ENCODE data around the gene PALLD.

Gene PALLD

DNA sequence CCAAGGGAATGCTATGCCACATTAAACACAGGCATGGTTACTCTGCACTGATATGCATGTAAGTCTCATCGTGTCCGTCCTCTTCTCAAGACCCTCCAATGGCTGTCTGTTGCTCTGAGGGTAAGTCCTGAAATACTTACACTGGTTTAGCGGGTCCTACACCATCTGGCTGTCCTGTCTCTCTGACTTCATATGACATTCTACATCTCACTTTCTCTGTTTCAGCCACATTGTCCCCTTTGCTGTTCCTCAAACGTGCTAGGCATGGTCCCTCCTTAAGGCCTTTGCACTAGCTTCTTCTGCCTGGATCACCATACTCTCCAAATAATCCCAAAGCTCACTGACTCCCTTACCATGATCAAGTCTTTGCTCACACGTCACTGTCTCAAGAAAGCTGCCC lies 131.4 kb downstream of the PALLD start:
- DNase-seq, result no peak

DNA sequence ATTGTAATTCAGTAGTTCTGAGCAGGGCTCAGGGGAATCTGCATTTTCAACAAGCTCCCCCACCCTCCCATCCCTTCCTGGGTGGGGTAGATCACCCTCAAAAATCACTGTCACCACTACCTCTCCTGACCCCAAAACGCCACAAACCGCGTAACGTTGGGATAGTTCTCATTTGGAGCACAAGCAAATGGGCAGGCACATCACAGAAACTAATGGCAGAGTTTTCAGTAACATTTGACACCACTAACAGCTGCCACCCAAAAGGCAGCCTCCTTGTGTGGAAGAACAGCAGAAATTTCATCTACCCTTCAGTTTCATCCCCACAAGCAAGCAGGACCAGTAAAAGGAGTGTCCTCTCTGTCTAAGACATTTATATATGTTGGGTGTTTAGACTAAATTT lies 132.7 kb downstream of the PALLD start:
- no peak for DNase-seq

GRCh38 chr4:168630445-168631187 lies 133.8 kb downstream of the PALLD start:
- DNase-seq, result no peak

GRCh38 chr4:168631241-168632162 lies 134.7 kb downstream of the PALLD start:
- DNase-seq, result peak; percentile 82

- DNase-seq, result peak; percentile 44
Measured at GRCh38 chr4:168632301-168632725, 135.5 kb downstream of the PALLD start.

DNA sequence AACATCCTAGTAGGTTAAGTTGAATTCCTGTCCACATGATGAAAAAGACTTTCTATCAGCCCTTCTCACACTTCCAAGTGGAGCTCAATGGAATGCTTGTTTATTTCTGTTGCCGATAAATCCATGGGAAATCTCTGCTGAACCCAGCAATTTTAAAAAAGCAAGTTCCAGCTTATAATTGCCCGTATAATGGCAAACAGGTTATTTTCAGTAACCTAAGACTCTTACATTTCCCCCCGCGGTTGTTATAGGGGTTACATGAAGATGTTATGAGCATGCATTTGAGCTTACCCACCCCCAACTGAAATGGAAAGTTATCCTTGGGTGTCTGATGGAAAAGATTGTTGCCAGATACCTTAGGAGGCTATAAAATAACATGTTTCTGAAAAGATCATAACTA lies 136.2 kb downstream of the PALLD start:
- DNase-seq, result no peak

GRCh38 chr4:168633496-168633895 lies 136.6 kb downstream of the PALLD start:
- no peak for DNase-seq

DNA sequence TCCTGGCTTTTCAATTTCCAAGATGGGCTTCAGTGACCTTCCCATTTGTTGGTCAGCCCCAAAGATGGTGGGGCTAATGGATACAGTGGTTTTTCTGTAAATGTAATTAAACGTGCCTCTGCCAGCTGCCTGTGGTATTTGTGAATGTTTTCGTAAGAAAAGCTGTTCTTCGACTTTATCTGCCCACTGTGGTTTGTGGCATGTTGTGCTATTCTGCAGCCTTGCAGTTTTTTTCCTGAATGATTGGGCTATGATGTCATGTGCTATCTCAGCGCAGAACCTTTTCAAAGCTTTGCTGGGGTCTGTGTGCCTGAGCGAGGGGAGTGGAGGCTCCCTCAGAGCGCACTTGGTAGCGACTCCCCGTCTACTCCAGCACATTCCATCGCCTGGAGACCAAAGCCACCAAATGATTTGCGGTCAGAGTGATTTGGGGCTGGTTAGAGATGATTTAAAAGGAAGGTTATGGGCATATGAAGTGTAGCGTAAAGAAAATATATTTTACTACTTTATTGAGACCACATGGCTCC lies 137.5 kb downstream of the PALLD start:
- DNase-seq, result peak; percentile 84

- no peak for DNase-seq
Measured at GRCh38 chr4:168636040-168636439, 139.2 kb downstream of the PALLD start.

DNA sequence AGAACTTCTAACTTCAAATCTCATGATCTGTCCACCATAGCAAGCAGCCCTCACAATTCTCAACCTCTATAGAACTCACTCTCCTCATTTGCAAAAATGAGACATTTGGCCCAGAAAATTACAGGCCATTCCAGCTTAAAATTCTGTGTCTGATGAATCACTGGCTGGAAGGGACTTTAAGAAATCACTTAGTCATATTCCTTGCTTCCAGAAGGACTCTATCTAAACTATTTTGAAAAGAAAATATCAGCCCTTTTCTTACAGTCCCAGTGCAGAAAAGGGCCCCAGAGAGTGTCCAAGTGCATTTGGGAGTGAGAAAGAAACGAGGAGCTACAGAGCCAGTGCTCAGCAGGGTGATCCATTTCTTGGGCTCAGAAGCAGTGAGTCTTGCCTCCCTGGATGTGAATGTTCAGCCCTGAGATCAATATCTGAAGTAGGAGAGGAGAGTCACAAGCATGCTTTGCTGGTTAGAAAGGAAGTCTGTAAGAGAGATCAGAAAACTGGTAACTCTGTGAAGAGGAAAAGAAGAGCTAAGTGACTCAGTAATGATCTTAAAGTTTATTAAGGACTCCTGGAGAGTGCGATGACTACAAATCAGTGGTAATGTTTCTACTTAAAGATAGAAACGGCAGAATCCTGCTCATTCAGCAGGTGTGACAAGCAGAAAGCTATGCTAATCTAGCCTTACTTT lies 139.8 kb downstream of the PALLD start:
- no peak for DNase-seq

DNA sequence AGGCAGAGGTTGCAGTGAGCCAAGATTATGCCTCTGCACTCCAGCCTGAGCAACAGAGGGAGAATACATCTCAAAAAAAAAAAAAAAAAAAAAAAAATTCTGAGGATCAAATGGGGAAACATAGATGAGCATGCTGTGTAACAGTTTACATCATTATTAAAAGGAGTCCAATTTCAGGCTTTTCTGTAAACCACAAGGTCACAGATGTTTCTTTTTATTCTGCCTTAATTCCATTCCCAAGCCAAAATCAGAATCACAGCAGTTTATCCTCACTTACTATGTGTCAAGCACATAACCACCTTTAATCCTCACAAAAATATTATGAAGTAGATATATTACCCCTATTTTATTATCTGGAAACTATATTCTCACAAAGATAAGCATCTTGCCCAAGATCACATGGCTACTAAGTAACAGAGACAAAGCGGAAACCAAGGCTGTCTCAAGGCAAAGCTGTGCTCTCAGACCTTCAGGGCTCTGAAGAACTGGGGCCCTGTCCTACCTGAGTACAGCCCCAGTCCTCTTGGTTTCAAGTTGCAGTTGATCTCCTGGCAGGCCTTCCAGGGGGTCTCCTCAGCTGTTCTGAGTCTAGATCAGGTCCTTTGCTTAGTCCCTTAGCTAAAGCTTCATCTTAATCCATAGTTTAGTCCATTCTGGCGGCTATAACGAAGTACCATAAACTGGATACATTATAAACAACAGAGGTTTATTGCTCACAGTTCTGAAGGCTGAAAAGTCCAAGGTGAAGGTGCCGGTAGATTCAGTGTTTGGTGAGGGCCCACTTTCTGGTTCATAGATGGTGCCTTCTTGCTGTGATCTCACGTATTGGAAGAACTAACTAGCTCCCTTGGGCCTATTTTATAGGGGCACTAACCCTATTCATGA lies 141.3 kb downstream of the PALLD start:
- DNase-seq, result no peak

DNA sequence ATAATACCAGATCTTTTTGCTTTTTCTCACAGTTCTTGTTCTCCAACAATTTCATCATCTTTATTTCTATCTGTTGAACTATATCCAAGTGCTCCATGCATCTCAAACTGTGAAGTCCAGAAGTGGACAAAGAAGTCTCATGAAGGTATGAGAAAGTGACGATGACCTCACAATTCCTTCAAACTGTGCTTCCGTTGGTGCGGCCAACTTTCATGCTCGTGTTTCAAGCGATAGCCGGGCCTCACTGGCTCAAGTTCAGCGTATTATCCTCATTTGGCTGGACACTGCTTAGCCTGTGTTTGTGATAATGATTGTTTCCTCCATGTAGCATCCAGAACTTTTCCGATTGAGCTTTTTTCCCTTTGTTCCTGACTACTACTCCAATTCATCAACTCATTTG lies 143.1 kb downstream of the PALLD start:
- DNase-seq, result no peak

DNA sequence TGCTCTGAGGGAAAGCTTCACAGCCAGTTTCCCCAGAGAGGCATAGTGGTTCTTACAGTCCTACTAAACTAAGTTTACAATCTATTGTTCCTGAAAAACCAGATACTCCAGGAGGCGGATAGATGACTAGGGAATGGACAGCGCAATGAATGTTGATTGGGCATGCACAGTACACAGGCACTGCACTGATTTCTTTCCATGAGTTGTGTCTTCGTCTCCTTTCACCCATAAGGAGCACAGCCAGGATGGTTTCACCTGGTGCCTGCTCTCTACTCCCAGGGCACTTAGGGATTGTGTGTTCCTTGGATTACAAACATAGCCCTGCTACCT lies 144.9 kb downstream of the PALLD start:
- no peak for DNase-seq

- no peak for DNase-seq
Measured at GRCh38 chr4:168642591-168642990, 145.7 kb downstream of the PALLD start.

DNA sequence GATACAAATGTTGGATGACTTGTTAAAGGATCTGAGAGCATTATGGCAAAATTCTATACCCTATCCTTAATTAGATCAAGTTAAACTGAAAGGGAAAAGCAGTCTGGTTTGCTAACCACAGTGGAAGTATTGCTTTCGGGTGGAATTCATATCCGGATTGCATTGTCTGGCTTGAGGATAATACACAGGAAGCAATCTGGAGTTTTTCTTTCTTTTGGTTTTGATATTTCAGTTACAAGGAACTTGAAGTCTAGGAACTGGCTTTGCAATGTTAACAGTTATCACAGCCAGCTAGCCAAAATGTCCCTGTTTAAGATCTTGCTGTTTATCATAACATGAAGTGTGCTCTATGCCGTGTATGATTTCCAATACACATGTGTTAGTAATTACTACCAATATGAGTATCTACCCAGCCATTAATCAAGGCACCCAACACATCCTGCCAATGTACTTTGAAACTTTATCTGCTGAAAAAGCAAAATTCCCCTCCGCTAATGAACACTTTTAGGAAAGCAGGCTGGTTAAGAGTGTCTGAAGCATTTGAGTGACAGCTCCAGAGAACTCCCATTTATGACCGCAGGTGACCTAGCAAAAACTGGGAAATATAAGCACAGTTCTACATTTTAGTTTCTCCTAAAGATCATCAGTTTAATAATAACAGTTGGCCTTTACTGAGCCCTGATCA lies 146.4 kb downstream of the PALLD start:
- DNase-seq, result no peak

DNA sequence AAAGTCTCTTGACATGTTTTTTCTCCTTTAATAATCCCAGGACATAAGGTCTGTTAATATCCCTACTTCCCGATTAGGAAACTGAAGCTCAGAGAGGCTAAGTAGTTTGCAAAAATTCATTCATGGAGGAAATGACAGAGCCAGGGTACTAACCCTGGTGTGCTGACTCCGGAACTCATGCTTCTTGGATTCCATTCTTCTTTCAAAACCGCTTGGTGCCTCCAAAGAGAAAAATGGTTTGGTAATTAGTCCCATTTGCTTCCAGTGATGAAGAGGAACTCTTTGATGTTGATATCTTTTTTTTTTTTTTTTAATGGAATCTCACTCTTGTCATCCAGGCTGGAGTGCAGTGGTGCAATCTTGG lies 146.9 kb downstream of the PALLD start:
- no peak for DNase-seq

GRCh38 chr4:168646001-168646768 lies 149.3 kb downstream of the PALLD start:
- DNase-seq, result no peak

- DNase-seq, result no peak
Measured at GRCh38 chr4:168647646-168648375, 151.0 kb downstream of the PALLD start.

DNA sequence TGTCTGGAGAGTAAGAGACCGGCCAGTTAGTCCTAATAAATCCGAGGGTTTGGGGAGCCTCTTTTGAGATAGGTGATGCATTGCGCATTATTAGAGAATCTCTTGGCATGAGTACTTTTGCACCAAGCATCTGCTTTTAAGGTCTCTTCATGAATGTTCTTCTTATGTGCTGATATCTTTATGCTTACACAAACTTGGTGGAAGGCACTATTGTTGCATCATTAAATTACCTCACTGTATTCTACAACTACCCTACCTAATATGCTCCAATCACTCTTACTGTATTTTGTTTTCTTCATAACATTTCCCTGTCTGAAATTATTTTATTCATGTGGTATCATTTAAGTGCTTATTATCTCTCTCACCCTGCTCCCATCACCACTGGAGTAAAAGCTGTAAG lies 151.6 kb downstream of the PALLD start:
- no peak for DNase-seq

DNA sequence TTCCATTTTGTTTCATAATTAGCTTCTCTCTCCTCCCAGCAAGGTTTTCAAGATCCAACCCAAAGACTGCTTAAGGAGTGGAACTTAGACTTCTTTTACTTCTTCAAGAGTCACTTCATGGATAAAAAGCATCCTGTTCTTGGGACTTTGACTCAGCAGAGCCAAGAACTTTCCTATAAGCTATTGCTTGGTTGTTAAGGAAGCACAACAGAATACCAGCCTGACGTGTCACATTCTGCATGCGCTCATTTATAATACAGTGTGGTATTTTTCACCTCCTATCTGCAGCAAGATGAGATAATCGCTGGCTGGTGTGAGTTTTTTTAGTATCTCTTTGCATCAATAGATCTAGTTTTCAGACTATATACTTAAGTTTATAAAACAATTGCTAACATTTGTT lies 152.1 kb downstream of the PALLD start:
- no peak for DNase-seq
